Measurements from ENCODE around the gene P2RX5.
A peak's percentile ranks its signal among the peaks of the same experiment; 100 is the strongest.

Gene P2RX5

DNA sequence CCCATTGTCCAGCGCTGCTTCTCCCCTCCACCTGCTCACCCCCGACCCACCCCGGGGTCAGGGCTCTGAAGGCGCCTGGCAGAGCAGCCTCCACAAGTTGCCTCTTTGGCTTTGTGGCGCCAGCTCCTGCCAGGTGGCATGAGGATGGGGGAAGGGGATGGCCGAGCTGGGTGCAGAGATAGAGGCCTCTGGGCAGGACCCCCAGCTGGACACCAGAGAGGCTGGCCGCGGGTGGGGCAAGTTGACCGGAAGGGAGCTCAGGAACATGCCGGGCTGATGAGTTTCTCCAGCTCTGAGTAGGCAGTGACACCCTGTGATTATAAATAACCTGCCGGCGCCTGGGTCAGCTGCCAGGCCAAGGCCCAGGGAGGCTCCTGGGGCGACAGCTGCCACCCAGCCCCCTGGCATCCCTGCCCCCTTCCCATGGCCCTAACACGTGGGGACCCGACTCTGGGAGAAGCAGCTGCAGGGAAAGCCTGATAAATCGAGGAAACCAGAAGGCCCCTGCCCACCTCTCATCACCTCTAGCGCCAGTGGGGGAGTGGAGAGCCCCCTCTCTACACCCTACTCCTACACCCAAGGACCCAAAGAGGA is 729 bp downstream of the P2RX5 start:
- DNase-seq (ENCODE audit: low spot score): peak; percentile 55
- TF ChIP-seq, protein P1, sequence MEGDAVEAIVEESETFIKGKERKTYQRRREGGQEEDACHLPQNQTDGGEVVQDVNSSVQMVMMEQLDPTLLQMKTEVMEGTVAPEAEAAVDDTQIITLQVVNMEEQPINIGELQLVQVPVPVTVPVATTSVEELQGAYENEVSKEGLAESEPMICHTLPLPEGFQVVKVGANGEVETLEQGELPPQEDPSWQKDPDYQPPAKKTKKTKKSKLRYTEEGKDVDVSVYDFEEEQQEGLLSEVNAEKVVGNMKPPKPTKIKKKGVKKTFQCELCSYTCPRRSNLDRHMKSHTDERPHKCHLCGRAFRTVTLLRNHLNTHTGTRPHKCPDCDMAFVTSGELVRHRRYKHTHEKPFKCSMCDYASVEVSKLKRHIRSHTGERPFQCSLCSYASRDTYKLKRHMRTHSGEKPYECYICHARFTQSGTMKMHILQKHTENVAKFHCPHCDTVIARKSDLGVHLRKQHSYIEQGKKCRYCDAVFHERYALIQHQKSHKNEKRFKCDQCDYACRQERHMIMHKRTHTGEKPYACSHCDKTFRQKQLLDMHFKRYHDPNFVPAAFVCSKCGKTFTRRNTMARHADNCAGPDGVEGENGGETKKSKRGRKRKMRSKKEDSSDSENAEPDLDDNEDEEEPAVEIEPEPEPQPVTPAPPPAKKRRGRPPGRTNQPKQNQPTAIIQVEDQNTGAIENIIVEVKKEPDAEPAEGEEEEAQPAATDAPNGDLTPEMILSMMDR (IDR thresholded peaks at IDR 0.05; ENCODE audit: extremely low read depth, missing control alignments): no peak

GRCh38 chr17:3693829-3694231 is 2.1 kb downstream of the P2RX5 start:
- DNase-seq (ENCODE audit: low spot score): peak; percentile 48
- TF ChIP-seq, protein P1 (IDR thresholded peaks at IDR 0.05; ENCODE audit: extremely low read depth, missing control alignments): no peak

DNA sequence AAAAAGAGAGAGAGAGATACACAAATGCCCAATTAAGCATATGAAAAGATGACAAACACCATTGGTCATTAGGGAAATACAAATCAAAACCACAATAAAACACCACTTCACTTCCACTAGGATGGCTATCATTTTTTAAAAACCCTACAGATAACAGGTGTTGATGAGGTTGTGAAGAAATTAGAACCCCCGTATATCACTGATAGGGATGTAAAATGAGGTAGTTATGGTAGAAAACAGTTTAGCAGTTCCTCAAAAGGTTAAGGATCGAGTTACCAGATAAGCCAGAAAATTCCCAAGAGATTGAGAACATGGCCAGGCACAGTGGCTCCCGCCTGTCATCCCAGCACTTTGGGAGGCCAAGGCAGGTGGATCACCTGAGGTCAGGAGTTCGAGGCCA is 2.8 kb downstream of the P2RX5 start:
- TF ChIP-seq, protein P1 (IDR thresholded peaks at IDR 0.05; ENCODE audit: extremely low read depth, missing control alignments): no peak
- DNase-seq (ENCODE audit: low spot score): no peak

DNA sequence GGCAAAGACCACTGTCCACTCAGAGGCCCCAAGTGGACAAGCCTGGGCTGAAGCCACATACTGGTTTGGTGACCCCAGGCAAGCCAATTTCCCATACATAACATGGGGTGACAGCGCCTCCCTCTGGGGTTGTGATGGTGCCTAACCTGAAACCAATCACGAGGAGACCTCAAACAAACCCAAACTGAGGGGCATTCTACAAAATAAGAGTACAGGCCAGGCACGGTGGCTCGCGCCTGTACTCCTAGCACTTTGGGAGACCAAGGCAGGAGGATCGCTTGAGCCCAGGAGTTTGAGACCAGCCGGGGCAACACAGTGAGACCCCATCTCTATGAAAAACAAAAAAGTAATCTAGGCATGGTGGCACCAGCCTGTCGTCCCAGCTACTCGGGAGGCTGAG is 3.6 kb downstream of the P2RX5 start:
- TF ChIP-seq, protein P1 (IDR thresholded peaks at IDR 0.05; ENCODE audit: extremely low read depth, missing control alignments): peak; percentile 20
- DNase-seq (ENCODE audit: low spot score): no peak

- TF ChIP-seq, protein P1 (IDR thresholded peaks at IDR 0.05; ENCODE audit: extremely low read depth, missing control alignments): no peak
These were observed 4.3 kb downstream of the P2RX5 start for GRCh38 chr17:3691617-3692067.

DNA sequence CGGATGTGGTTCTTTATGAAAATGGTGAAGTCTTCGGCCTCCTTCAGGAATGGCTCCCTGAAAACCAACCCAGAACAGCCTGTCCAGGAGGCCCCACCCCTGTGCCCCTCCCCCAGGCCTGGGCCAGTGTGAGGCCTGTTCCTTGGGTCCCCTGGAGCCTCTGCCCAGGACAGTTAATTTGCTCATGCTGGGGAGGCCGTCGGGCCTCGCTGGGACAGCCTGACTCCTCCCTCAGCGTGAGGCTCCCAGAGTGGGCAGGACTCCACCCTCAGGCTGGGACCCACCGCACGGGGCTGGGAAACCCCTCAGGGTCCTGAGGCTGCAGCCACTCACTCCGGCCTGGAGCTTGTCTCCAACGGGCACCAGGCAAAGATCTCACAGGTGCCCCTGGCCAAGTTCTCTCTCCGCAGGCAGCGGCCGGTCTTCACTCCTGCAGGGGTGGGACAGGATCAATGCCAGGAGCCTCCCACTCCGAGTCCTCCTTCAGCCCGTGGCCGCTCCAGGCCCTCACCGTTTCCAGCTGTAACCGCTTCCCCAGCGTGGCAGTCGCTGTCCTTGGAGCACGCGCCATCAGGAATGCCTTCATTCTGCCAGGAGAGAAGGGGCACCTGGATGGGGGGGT is 5.8 kb downstream of the P2RX5 start:
- TF ChIP-seq, protein P1 (IDR thresholded peaks at IDR 0.05; ENCODE audit: extremely low read depth, missing control alignments): no peak
- no peak for DNase-seq (ENCODE audit: low spot score)

More at GRCh38 chr17:3691617-3692067, 4.3 kb downstream of the P2RX5 start:
- no peak for DNase-seq (ENCODE audit: low spot score)

DNA sequence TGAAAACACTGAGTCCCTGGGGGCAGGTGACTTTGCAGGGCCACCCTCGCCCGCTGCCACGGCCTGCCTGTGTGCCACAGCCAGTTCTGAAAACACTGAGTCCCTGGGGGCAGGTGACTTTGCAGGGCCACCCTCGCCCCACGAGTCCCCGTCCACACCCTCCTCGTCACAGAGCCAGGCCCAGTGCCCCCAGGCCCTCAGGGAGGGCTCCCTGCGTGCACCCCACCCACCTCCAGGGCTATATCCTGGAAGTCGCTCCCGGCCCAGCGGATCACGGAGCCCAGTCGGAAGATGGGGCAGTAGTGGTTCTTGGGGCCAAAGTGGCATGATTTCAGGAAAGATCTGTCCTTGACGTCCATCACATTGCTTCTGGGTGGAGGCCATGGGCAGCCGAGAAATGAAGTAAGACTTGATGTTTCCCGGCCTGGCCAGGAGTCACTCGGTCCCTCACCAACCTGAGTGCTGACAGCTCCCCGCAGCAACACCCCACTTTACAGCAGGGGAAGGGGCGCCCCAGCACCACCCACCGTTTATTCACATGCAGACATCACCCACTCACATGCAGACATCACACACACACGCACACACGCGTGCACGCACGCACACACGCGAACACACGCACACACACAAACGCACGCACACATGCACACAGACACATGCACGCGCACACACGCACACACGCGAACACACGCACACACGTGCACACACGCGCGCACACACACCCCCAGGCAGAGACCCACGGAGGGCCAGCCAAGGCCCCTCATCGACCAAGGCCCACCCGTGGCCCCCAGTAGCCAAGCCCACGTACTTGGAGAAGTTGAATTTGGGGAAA is 6.5 kb downstream of the P2RX5 start:
- no peak for DNase-seq (ENCODE audit: low spot score)
- TF ChIP-seq, protein P1 (IDR thresholded peaks at IDR 0.05; ENCODE audit: extremely low read depth, missing control alignments): no peak
